HEK293 (cell line): ENCODE measurements around the gene MYH15.

Experiments
- CTCF ChIA-PET: fragments of 350-600 bp; formaldehyde crosslinking; extraction: SDS; loops from one replicate; lab custom pipeline; 2021; ENCODE audit warnings: antibody characterized with exemption; lab: Yijun Ruan, JAX
- POLR2A ChIA-PET: fragments of 300-600 bp; formaldehyde crosslinking; extraction: SDS; loops from one replicate; lab custom pipeline; 2020; ENCODE audit warnings: antibody characterized with exemption, inconsistent platforms; lab: Yijun Ruan, JAX
- H3K27ac ChIP-seq: fragments of 200-500 bp; sonication (Bioruptor generic); 2 replicates; pipeline ENCODE4 v1.5.1; 2014; ENCODE audit warnings: low read depth, low read length, control low read depth, inconsistent platforms; ENCODE audit errors: extremely low read depth
- H3K36me3 ChIP-seq, 2 experiments: fragments of 200-500 bp in 1 of 2; sonication (Bioruptor generic) in 1 of 2; 1 replicate in 1 of 2; 2 replicates in 1 of 2; pipeline ENCODE4 v1.5.1; 2014 to 2017; ENCODE audit warnings: inconsistent platforms in 2 of 2, low read length in 2 of 2; ENCODE audit not compliant: control insufficient read depth in 2 of 2, insufficient read depth in 1 of 2
- H3K4me1 ChIP-seq: fragments of 200-500 bp; sonication (Bioruptor generic); 2 replicates; pipeline ENCODE4 v1.5.1; 2014; ENCODE audit warnings: mild to moderate bottlenecking, low read length, inconsistent platforms; ENCODE audit not compliant: control insufficient read depth, insufficient read depth
- H3K4me3 ChIP-seq: 2 replicates; pipeline ENCODE4 v1.5.1; 2011; ENCODE audit warnings: low read depth, mild to moderate bottlenecking, control low read depth, low read length, moderate library complexity
- H3K9me3 ChIP-seq: fragments of 200-500 bp; sonication (Bioruptor generic); 2 replicates; pipeline ENCODE4 v1.5.1; 2014; ENCODE audit warnings: low read depth, low read length, inconsistent platforms; ENCODE audit not compliant: control insufficient read depth, insufficient read depth
- BCL11A ChIP-seq: fragments of 450-650 bp; formaldehyde crosslinking; IDR thresholded peaks from 2 replicates; pipeline ENCODE4 v1.5.1; 2016; ENCODE audit warnings: low read depth, missing biosample characterization, missing genetic modification characterization
- GFI1B ChIP-seq: fragments of 450-650 bp; formaldehyde crosslinking; IDR thresholded peaks from 2 replicates; pipeline ENCODE4 v1.5.1; 2016; ENCODE audit warnings: missing biosample characterization, missing genetic modification characterization
- GLI2 ChIP-seq: fragments of 450-650 bp; formaldehyde crosslinking; IDR thresholded peaks from 2 replicates; pipeline ENCODE4; 2017; ENCODE audit warnings: missing biosample characterization, missing genetic modification characterization, low read depth, borderline replicate concordance
- ZNF112 ChIP-seq: fragments of 450-650 bp; formaldehyde crosslinking; IDR thresholded peaks from 2 replicates; pipeline ENCODE4 v1.5.0; 2017; ENCODE audit warnings: missing biosample characterization, missing genetic modification characterization
- ZNF121 ChIP-seq: fragments of 450-650 bp; formaldehyde crosslinking; IDR thresholded peaks from 2 replicates; pipeline ENCODE4 v1.5.1; 2016; ENCODE audit warnings: missing biosample characterization, missing genetic modification characterization
- ZNF16 ChIP-seq: fragments of 450-650 bp; formaldehyde crosslinking; IDR thresholded peaks from 2 replicates; pipeline ENCODE4 v1.5.1; 2016; ENCODE audit warnings: low read depth, missing biosample characterization, missing genetic modification characterization
- ZNF350 ChIP-seq: fragments of 450-650 bp; formaldehyde crosslinking; IDR thresholded peaks from 2 replicates; pipeline ENCODE4 v1.5.0; 2017; ENCODE audit warnings: missing biosample characterization, mild to moderate bottlenecking, missing genetic modification characterization
- ZNF629 ChIP-seq: fragments of 450-650 bp; formaldehyde crosslinking; IDR thresholded peaks from 2 replicates; pipeline ENCODE4 v1.5.1; 2017; ENCODE audit warnings: missing biosample characterization, missing genetic modification characterization
- ZNF654 ChIP-seq: fragments of 450-650 bp; formaldehyde crosslinking; IDR thresholded peaks from 2 replicates; pipeline ENCODE4 v1.5.1; 2016; ENCODE audit warnings: low read depth, missing biosample characterization, missing genetic modification characterization
- ZNF707 ChIP-seq: fragments of 450-650 bp; formaldehyde crosslinking; IDR thresholded peaks from 2 replicates; pipeline ENCODE4 v1.5.1; 2016; ENCODE audit warnings: missing biosample characterization, missing genetic modification characterization
- ZNF776 ChIP-seq: fragments of 450-650 bp; formaldehyde crosslinking; IDR thresholded peaks from 2 replicates; pipeline ENCODE4 v1.5.0; 2017; ENCODE audit warnings: missing biosample characterization, missing genetic modification characterization, borderline replicate concordance
- TF ChIP-seq, protein P1 (sequence below): fragments of 450-650 bp; formaldehyde crosslinking; optimal IDR thresholded peaks from 2 replicates; pipeline ENCODE3; 2016; ENCODE audit warnings: missing biosample characterization, mild to moderate bottlenecking, missing genetic modification characterization
- TF ChIP-seq, protein P2 (sequence below): fragments of 450-650 bp; formaldehyde crosslinking; IDR thresholded peaks from 2 replicates; pipeline ENCODE4 v1.5.1; 2016; ENCODE audit warnings: missing biosample characterization, missing genetic modification characterization
- TF ChIP-seq, protein P3 (sequence below): fragments of 450-650 bp; formaldehyde crosslinking; IDR thresholded peaks from 2 replicates; pipeline ENCODE4 v1.5.1; 2017; ENCODE audit warnings: missing biosample characterization, missing genetic modification characterization
- TF ChIP-seq, protein P4 (sequence below): fragments of 450-650 bp; formaldehyde crosslinking; IDR thresholded peaks from 2 replicates; pipeline ENCODE4 v1.5.1; 2016; ENCODE audit warnings: missing biosample characterization, missing genetic modification characterization
- TF ChIP-seq, protein P5 (sequence below): fragments of 450-650 bp; formaldehyde crosslinking; IDR thresholded peaks from 2 replicates; pipeline ENCODE4; 2016; ENCODE audit warnings: missing biosample characterization, missing genetic modification characterization

MYH15 gene

DNA sequence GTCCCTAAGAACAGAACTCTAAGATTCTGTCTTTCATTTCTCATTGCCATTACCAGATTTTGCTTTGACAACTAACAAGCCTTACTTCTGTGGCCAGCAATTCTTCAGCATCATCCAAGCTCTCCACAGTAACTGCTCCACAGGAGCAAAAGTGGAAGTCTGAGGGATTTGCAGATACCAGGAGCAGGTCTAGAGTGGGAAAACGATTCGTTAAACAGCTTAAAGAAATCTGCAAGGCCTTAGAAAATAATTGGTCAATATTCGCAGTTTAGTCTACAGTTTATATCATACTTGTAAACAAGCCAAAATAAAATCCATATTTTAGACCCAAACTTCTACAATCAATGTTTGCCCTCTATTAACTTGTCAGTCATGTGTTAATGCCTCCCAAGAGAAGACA, 24.1 kb downstream of the MYH15 start:
- Histone ChIP-seq H3K4me3 (no peak overlapping the region), H3K27ac (no peak overlapping the region), H3K9me3 (no peaks in the 10 kb centered on the region), H3K36me3 (no peaks in the 10 kb centered on the region), H3K4me1 (0 out of 2 replicates have a peak, but pooled peaks cover 2% of the 10 kb centered on the region)
- CTCF ChIA-PET: interaction anchor here (0.6 to 2.0 kb wide), 4 partner anchors 9 to 500 kb away, joined by 3 to 21 read pairs (median 4); no protein-coding TSS in a partner anchor
- POLR2A ChIA-PET: no interaction called here
- TF ChIP-seq, protein P1, sequence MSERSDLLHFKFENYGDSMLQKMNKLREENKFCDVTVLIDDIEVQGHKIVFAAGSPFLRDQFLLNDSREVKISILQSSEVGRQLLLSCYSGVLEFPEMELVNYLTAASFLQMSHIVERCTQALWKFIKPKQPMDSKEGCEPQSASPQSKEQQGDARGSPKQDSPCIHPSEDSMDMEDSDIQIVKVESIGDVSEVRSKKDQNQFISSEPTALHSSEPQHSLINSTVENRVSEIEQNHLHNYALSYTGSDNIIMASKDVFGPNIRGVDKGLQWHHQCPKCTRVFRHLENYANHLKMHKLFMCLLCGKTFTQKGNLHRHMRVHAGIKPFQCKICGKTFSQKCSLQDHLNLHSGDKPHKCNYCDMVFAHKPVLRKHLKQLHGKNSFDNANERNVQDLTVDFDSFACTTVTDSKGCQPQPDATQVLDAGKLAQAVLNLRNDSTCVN (tag by site-specific recombination): no peak
- TF ChIP-seq ZNF350 (tag by site-specific recombination) (no peak), ZNF776 (tag by site-specific recombination) (no peak), ZNF112 (tag by site-specific recombination) (no peak), GLI2 (tag by site-specific recombination) (no peak), ZNF16 (tag by site-specific recombination) (no peak), ZNF121 (tag by site-specific recombination) (no peak), GFI1B (tag by site-specific recombination) (no peak), ZNF629 (tag by site-specific recombination) (no peak), BCL11A (no peak), ZNF707 (no peak), ZNF654 (tag by site-specific recombination) (no peak)
- TF ChIP-seq, protein P2, sequence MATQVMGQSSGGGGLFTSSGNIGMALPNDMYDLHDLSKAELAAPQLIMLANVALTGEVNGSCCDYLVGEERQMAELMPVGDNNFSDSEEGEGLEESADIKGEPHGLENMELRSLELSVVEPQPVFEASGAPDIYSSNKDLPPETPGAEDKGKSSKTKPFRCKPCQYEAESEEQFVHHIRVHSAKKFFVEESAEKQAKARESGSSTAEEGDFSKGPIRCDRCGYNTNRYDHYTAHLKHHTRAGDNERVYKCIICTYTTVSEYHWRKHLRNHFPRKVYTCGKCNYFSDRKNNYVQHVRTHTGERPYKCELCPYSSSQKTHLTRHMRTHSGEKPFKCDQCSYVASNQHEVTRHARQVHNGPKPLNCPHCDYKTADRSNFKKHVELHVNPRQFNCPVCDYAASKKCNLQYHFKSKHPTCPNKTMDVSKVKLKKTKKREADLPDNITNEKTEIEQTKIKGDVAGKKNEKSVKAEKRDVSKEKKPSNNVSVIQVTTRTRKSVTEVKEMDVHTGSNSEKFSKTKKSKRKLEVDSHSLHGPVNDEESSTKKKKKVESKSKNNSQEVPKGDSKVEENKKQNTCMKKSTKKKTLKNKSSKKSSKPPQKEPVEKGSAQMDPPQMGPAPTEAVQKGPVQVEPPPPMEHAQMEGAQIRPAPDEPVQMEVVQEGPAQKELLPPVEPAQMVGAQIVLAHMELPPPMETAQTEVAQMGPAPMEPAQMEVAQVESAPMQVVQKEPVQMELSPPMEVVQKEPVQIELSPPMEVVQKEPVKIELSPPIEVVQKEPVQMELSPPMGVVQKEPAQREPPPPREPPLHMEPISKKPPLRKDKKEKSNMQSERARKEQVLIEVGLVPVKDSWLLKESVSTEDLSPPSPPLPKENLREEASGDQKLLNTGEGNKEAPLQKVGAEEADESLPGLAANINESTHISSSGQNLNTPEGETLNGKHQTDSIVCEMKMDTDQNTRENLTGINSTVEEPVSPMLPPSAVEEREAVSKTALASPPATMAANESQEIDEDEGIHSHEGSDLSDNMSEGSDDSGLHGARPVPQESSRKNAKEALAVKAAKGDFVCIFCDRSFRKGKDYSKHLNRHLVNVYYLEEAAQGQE (tag by site-specific recombination): no peak
- TF ChIP-seq, protein P3, sequence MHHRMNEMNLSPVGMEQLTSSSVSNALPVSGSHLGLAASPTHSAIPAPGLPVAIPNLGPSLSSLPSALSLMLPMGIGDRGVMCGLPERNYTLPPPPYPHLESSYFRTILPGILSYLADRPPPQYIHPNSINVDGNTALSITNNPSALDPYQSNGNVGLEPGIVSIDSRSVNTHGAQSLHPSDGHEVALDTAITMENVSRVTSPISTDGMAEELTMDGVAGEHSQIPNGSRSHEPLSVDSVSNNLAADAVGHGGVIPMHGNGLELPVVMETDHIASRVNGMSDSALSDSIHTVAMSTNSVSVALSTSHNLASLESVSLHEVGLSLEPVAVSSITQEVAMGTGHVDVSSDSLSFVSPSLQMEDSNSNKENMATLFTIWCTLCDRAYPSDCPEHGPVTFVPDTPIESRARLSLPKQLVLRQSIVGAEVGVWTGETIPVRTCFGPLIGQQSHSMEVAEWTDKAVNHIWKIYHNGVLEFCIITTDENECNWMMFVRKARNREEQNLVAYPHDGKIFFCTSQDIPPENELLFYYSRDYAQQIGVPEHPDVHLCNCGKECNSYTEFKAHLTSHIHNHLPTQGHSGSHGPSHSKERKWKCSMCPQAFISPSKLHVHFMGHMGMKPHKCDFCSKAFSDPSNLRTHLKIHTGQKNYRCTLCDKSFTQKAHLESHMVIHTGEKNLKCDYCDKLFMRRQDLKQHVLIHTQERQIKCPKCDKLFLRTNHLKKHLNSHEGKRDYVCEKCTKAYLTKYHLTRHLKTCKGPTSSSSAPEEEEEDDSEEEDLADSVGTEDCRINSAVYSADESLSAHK (tag by site-specific recombination): no peak
- TF ChIP-seq, protein P4, sequence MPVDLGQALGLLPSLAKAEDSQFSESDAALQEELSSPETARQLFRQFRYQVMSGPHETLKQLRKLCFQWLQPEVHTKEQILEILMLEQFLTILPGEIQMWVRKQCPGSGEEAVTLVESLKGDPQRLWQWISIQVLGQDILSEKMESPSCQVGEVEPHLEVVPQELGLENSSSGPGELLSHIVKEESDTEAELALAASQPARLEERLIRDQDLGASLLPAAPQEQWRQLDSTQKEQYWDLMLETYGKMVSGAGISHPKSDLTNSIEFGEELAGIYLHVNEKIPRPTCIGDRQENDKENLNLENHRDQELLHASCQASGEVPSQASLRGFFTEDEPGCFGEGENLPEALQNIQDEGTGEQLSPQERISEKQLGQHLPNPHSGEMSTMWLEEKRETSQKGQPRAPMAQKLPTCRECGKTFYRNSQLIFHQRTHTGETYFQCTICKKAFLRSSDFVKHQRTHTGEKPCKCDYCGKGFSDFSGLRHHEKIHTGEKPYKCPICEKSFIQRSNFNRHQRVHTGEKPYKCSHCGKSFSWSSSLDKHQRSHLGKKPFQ (tag by site-specific recombination): no peak
- TF ChIP-seq, protein P5, sequence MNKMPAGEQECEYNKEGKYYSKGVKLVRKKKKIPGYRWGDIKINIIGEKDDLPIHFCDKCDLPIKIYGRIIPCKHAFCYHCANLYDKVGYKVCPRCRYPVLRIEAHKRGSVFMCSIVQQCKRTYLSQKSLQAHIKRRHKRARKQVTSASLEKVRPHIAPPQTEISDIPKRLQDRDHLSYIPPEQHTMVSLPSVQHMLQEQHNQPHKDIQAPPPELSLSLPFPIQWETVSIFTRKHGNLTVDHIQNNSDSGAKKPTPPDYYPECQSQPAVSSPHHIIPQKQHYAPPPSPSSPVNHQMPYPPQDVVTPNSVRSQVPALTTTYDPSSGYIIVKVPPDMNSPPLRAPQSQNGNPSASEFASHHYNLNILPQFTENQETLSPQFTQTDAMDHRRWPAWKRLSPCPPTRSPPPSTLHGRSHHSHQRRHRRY (tag by site-specific recombination): no peak
